ENCODE results near the gene ARHGAP15.

GRCh38 chr2:143229411-143229810 is 100.2 kb downstream of the ARHGAP15 start:
- no peak for TF ChIP-seq EZH2 (IDR thresholded peaks at IDR 0.05; ENCODE audit: insufficient read depth, poor library complexity, severe bottlenecking)
- TF ChIP-seq EZH2phosphoT487 (IDR thresholded peaks at IDR 0.05; ENCODE audit: insufficient read depth, low read depth): no peak
